Measurements from ENCODE around the gene GAA.

The GAA gene

GRCh38 chr17:80080081-80080480, 21.3 kb upstream of the GAA start:
- Histone ChIP-seq H3K9me3 (no peaks in the 10 kb centered on the region), H3K4me3 (ENCODE audit: low read depth in 1 of 2, low read length in 1 of 2) (no peak overlapping the region), H3K27me3 (no peaks in the 10 kb centered on the region), H3K36me3 (no peaks in the 10 kb centered on the region), H3K4me1 (ENCODE audit: control insufficient read depth in 1 of 2, insufficient read depth in 1 of 2, low read depth in 1 of 2, low read length in 1 of 2) (peaks cover 0 to 8% of the 10 kb centered on the region in 2 experiments), H3K27ac (no peak overlapping the region)
- TF ChIP-seq CTCF (IDR thresholded peaks at IDR 0.05) = no peak

DNA sequence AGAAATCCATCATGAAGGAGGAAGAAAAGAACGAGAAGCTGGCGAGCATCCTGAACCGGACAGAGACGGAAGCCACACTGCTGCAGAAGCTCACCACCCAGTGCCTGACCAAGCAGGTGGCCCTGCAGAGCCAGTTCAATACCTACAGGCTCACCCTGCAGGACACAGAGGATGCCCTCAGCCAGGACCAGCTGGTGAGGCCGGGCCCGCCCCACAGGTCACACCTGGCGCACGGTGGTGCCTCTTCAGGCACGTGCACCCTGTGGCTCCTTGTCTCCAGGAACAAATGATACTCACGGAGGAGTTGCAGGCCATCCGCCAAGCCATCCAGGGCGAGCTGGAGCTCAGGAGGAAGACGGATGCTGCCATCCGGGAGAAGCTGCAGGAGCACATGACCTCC, 19.8 kb upstream of the GAA start:
- H3K27ac ChIP-seq = no peak overlapping the region
- no peak for TF ChIP-seq CTCF (IDR thresholded peaks at IDR 0.05)

DNA sequence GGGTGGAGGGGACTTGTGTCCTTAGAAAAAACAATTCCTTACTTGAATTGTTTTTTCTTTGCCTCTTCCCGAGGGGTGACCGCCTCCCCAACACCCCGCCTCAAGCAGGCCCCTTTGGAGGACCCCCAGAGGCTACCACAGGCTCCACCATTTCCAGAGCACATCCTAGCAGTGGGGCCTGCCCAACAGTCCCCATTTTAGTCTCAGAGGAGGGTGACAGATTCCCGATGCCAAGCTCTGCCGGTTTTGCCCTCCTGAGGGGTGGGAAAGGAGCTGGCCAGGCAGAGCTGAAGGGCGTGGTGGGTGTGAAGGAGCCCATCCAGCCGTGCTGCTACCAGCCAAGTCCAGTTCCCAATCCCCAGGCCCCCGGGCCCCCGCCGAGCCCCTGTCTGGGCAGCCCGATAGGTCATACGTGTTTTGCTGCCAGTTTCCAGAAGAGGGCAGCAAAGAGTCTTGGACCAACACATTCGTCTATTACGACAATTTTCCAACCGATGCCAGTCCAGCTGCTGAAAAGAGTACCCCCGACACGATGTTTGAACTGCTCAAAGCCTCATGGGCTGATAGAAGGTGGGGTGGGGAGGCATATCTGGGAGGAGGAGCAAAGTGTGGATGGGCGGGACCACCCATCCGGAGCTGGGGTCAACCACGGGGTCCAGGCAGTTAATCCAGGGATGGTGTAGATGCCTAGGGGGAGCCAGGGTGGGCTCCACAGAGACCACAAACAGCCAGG, 18.8 kb upstream of the GAA start:
- H3K9me3 ChIP-seq = no peaks in the 10 kb centered on the region
- no peaks in the 10 kb centered on the region for H3K36me3 ChIP-seq
- no peak overlapping the region for H3K4me3 ChIP-seq (ENCODE audit: low read depth in 1 of 2, low read length in 1 of 2)
- peak; percentile 94 for TF ChIP-seq CTCF (IDR thresholded peaks at IDR 0.05)
- H3K4me1 ChIP-seq (ENCODE audit: control insufficient read depth in 1 of 2, insufficient read depth in 1 of 2, low read depth in 1 of 2, low read length in 1 of 2) = peaks cover 0 to 8% of the 10 kb centered on the region in 2 experiments
- H3K27ac ChIP-seq = no peak overlapping the region
- peaks cover 11% of the 10 kb centered on the region for H3K27me3 ChIP-seq

More for the DNA sequence above, 19.8 kb upstream of the GAA start:
- no peaks in the 10 kb centered on the region for H3K9me3 ChIP-seq
- H3K4me1 ChIP-seq (ENCODE audit: control insufficient read depth in 1 of 2, insufficient read depth in 1 of 2, low read depth in 1 of 2, low read length in 1 of 2) = peaks cover 0 to 8% of the 10 kb centered on the region in 2 experiments
- H3K4me3 ChIP-seq (ENCODE audit: low read depth in 1 of 2, low read length in 1 of 2) = no peak overlapping the region
- H3K36me3 ChIP-seq = no peaks in the 10 kb centered on the region
- H3K27me3 ChIP-seq = peaks cover 3% of the 10 kb centered on the region

DNA sequence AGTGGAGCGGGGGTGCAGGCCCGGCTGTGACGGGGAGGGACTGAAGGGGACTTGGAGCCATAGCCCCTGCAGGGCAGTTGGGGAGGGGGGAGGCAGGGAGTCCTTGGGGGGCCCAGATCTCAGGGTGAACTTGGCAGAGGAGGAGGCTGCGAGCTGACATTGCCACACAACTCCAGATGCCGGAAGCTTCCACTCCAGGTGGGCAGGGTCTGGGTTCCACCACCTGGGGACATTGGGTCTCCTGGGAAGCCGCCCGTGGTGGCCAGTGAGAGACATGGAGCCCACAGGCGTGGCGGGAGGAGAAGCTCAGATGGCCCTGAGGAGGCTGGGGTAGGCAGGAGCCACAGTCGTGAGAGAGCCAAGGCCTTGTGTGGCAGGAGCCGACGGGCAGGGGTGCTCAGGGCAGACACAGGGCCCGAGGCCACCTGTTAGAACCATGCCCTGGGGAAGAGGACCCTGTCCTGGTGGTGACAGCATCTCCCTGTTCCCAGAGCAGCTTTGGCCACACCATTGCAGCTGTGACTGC, 18.2 kb upstream of the GAA start:
- Histone ChIP-seq H3K36me3 (no peaks in the 10 kb centered on the region), H3K4me1 (ENCODE audit: control insufficient read depth in 1 of 2, insufficient read depth in 1 of 2, low read depth in 1 of 2, low read length in 1 of 2) (peaks cover 0 to 8% of the 10 kb centered on the region in 2 experiments), H3K27ac (no peak overlapping the region), H3K9me3 (no peaks in the 10 kb centered on the region), H3K4me3 (ENCODE audit: low read depth in 1 of 2, low read length in 1 of 2) (no peak overlapping the region), H3K27me3 (peaks cover 17% of the 10 kb centered on the region)
- TF ChIP-seq CTCF (IDR thresholded peaks at IDR 0.05) = no peak

GRCh38 chr17:80084773-80085172, 16.6 kb upstream of the GAA start:
- no peak for TF ChIP-seq CTCF (IDR thresholded peaks at IDR 0.05)
- no peak overlapping the region for H3K4me3 ChIP-seq (ENCODE audit: low read depth in 1 of 2, low read length in 1 of 2)
- no peak overlapping the region for H3K27ac ChIP-seq
- H3K27me3 ChIP-seq = peaks cover 23% of the 10 kb centered on the region
- no peaks in the 10 kb centered on the region for H3K36me3 ChIP-seq
- no peaks in the 10 kb centered on the region for H3K9me3 ChIP-seq
- peaks cover 0 to 8% of the 10 kb centered on the region in 2 experiments for H3K4me1 ChIP-seq (ENCODE audit: control insufficient read depth in 1 of 2, insufficient read depth in 1 of 2, low read depth in 1 of 2, low read length in 1 of 2)
